PFSK-1 (cell line): ENCODE results near the gene FAM136A.

Experiments
- POLR2AphosphoS5 ChIP-seq: IDR thresholded peaks from 2 replicates; pipeline ENCODE4 v1.6.1; 2012; ENCODE audit warnings: low read depth, mild to moderate bottlenecking, control low read depth, low read length, moderate library complexity
- TAF1 ChIP-seq: IDR thresholded peaks from 2 replicates; pipeline ENCODE4 v1.6.1; 2012; ENCODE audit warnings: low read length, control low read depth, borderline replicate concordance; ENCODE audit not compliant: insufficient read depth
- TF ChIP-seq, protein P1 (sequence below), 2 experiments: IDR thresholded peaks; 2 replicates each; pipeline versions ENCODE4 v1.6.1 to v1.8.0; 2011 to 2012; ENCODE audit warnings: low read depth in 2 of 2, low read length in 2 of 2, control low read depth in 1 of 2, inconsistent platforms in 1 of 2, mild to moderate bottlenecking in 1 of 2, moderate library complexity in 1 of 2; ENCODE audit not compliant: insufficient read depth in 1 of 2

GRCh38 chr2:70325875-70326274 lies 24.0 kb upstream of the FAM136A start:
- TF ChIP-seq POLR2AphosphoS5 (no peak), TAF1 (no peak)
- TF ChIP-seq, protein P1, sequence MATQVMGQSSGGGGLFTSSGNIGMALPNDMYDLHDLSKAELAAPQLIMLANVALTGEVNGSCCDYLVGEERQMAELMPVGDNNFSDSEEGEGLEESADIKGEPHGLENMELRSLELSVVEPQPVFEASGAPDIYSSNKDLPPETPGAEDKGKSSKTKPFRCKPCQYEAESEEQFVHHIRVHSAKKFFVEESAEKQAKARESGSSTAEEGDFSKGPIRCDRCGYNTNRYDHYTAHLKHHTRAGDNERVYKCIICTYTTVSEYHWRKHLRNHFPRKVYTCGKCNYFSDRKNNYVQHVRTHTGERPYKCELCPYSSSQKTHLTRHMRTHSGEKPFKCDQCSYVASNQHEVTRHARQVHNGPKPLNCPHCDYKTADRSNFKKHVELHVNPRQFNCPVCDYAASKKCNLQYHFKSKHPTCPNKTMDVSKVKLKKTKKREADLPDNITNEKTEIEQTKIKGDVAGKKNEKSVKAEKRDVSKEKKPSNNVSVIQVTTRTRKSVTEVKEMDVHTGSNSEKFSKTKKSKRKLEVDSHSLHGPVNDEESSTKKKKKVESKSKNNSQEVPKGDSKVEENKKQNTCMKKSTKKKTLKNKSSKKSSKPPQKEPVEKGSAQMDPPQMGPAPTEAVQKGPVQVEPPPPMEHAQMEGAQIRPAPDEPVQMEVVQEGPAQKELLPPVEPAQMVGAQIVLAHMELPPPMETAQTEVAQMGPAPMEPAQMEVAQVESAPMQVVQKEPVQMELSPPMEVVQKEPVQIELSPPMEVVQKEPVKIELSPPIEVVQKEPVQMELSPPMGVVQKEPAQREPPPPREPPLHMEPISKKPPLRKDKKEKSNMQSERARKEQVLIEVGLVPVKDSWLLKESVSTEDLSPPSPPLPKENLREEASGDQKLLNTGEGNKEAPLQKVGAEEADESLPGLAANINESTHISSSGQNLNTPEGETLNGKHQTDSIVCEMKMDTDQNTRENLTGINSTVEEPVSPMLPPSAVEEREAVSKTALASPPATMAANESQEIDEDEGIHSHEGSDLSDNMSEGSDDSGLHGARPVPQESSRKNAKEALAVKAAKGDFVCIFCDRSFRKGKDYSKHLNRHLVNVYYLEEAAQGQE (IDR thresholded peaks at IDR 0.05; ENCODE audit: insufficient read depth in 1 of 2, low read depth in 2 of 2, low read length in 2 of 2), result no peak
